Immature natural killer cell (primary cell): Measurements from ENCODE around the gene FBXO8. TPM values are rescaled to one million over a fixed set of nuclear protein-coding genes. Genes with fewer than 3 reads are reported as not detected.
"Not testable (repeated sequence)": the region's sequence is repeated elsewhere in the genome, so short reads cannot be mapped to it uniquely, and the experiment has no call there.

ENCODE experiments used
- DNase-seq, 3 donors: peaks; one replicate each; pipeline ENCODE4 v3.0.0; 2022; ENCODE audit warnings: mixed read lengths in 1 of 3
- H3K27ac Mint-ChIP-seq, 6 donors: one replicate each; pipeline ENCODE4 v1.8.0; 2020; ENCODE audit warnings: mixed read lengths in 6 of 6, mild to moderate bottlenecking in 5 of 6, inconsistent platforms in 4 of 6, moderate library complexity in 3 of 6
- H3K27me3 Mint-ChIP-seq, 3 donors: one replicate each; pipeline ENCODE4 v1.8.0; 2020 to 2021; ENCODE audit warnings: low read depth in 3 of 3, mild to moderate bottlenecking in 3 of 3, mixed read lengths in 3 of 3, moderate library complexity in 3 of 3, inconsistent platforms in 1 of 3
- H3K36me3 Mint-ChIP-seq, 3 donors: one replicate each; pipeline ENCODE4 v1.8.0; 2020; ENCODE audit warnings: mixed read lengths in 3 of 3, inconsistent platforms in 2 of 3, mild to moderate bottlenecking in 2 of 3
- H3K4me1 Mint-ChIP-seq, 2 donors: one replicate each; pipeline ENCODE4 v1.8.0; 2020; ENCODE audit warnings: inconsistent platforms in 2 of 2, mild to moderate bottlenecking in 2 of 2, mixed read lengths in 2 of 2, moderate library complexity in 1 of 2
- H3K4me3 Mint-ChIP-seq, 5 donors: one replicate each; pipeline ENCODE4 v1.8.0; 2020; ENCODE audit warnings: mild to moderate bottlenecking in 5 of 5, mixed read lengths in 5 of 5, inconsistent platforms in 3 of 5, moderate library complexity in 3 of 5
- H3K9me3 Mint-ChIP-seq, 6 donors: one replicate each; pipeline ENCODE4 v1.8.0; 2020; ENCODE audit warnings: mild to moderate bottlenecking in 6 of 6, mixed read lengths in 6 of 6, inconsistent platforms in 4 of 6, moderate library complexity in 3 of 6
- polyA plus RNA-seq, 3 donors: library from polyadenylated mRNA; unstranded; fragments of 300-500 nt; fragmentation: Illumina TruSeq; gene quantifications; one replicate each; pipeline ENCODE4 v1.2.3, GENCODE V29; 2021

FBXO8 gene
- polyA plus RNA-seq, 3 donors from 2014 or later, result 8.3 to 28.1 (median 10.3) TPM

DNA sequence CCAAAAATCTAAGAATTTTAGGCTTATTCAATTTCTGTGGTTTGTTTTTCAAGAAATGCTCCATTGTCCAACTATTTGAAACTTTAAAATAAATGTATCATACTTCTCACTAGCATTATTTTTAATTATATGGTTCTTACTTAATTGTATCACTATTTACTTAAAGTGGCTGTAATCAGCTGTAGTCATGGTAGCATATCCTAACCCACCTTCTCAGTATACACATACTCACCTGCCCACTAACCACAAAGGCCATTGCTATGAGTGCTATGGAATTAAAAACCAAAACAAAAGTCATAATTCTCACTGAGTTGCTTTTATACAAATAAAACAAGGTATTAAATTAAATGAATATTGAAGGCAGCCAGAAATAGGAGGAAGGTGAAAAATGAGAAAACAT is 5.0 kb downstream of the FBXO8 start:
- no peak for DNase-seq
- peaks cover 0 to 6% (median 5%) of the 10 kb centered on the region in 3 donors for H3K27me3 Mint-ChIP-seq
- peak overlapping the region in 1 of 6 donors; percentile 35 for H3K27ac Mint-ChIP-seq
- H3K4me3 Mint-ChIP-seq, result no peak overlapping the region
- peaks cover 4 to 6% (median 5%) of the 10 kb centered on the region in 3 donors for H3K36me3 Mint-ChIP-seq
- H3K4me1 Mint-ChIP-seq, result peaks cover 32 to 82% of the 10 kb centered on the region in 2 donors
- H3K9me3 Mint-ChIP-seq, result no peaks in the 10 kb centered on the region

DNA sequence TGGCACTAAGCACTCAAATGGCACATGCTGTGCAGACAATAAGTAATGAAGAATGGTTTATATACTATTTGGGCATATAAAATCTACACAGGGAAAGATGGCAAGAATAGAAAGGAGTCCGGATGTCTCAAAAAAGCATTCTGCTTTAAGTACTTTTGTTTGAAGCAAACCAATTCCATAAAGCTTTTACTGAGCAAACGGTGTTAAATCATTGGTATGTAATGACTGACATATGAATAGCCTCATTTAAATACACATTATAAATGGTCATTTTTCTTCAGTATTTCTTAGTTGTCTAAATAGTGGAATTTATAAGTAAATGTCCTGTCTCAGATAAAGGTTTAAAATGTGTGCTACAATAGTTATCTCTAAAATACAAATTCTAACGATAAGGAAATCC is 6.0 kb downstream of the FBXO8 start:
- peak overlapping the region in 1 of 6 donors; percentile 53 for H3K27ac Mint-ChIP-seq
- peaks cover 4 to 6% (median 5%) of the 10 kb centered on the region in 3 donors for H3K36me3 Mint-ChIP-seq
- no peak overlapping the region for H3K4me3 Mint-ChIP-seq
- H3K4me1 Mint-ChIP-seq, result peaks cover 27 to 83% of the 10 kb centered on the region in 2 donors
- no peak for DNase-seq
- no peaks in the 10 kb centered on the region for H3K27me3 Mint-ChIP-seq
- H3K9me3 Mint-ChIP-seq, result no peaks in the 10 kb centered on the region

DNA sequence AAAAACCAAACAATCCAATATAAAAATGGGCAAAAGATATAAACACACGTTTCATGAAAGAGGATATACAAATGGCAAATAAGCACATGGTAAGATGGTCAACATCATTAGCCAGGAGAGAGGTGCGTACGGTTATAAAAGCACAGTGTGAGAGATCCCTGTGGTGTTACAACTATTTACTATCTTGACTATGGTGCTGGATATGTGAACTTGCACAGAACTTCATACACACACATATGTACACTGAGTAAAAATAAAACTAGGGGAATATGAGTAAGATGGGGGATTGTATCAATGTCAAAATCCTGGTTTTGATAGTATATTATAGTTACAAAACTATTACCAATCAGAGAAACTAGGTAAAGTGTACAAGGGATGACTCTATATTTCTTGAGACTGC is 8.4 kb downstream of the FBXO8 start:
- peaks cover 19 to 76% of the 10 kb centered on the region in 2 donors for H3K4me1 Mint-ChIP-seq
- peaks cover 4 to 6% (median 5%) of the 10 kb centered on the region in 3 donors for H3K36me3 Mint-ChIP-seq
- DNase-seq, result no peak
- H3K9me3 Mint-ChIP-seq, result no peaks in the 10 kb centered on the region
- no peak overlapping the region for H3K4me3 Mint-ChIP-seq
- H3K27me3 Mint-ChIP-seq, result peaks cover 0 to 2% (median 0%) of the 10 kb centered on the region in 3 donors
- H3K27ac Mint-ChIP-seq, result no peak overlapping the region

DNA sequence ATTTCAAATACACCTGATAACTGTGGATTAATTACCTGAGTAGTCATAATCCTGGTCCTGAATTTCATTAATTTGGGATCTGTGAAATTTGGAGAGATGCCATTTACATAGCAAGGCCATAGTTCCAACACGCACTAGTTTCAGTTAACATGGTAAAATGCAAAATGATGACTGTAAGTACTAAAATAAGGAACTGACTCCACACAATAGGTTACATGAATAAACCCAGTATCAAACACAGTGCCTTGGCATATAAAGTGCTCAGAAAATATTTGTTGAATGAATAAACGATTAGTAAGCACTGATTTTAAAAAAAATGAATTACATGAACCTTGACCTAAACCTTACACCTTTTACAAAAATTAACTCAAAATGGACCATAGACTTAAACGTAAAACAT is 9.0 kb downstream of the FBXO8 start:
- H3K27ac Mint-ChIP-seq, result no peak overlapping the region
- H3K9me3 Mint-ChIP-seq, result no peaks in the 10 kb centered on the region
- H3K4me1 Mint-ChIP-seq, result peaks cover 14 to 69% of the 10 kb centered on the region in 2 donors
- no peak overlapping the region for H3K4me3 Mint-ChIP-seq
- H3K36me3 Mint-ChIP-seq, result peaks cover 3 to 5% (median 4%) of the 10 kb centered on the region in 3 donors
- H3K27me3 Mint-ChIP-seq, result peaks cover 0 to 2% (median 0%) of the 10 kb centered on the region in 3 donors
- no peak for DNase-seq

GRCh38 chr4:174273930-174274329 is 9.5 kb downstream of the FBXO8 start:
- Mint-ChIP-seq H3K9me3 (no peaks in the 10 kb centered on the region), H3K36me3 (peaks cover 0 to under 1% (median 0%) of the 10 kb centered on the region in 3 donors), H3K4me1 (peaks cover 13 to 64% of the 10 kb centered on the region in 2 donors), H3K4me3 (no peak overlapping the region), H3K27me3 (peaks cover 0 to 2% (median 0%) of the 10 kb centered on the region in 3 donors), H3K27ac (no peak overlapping the region)
- no peak for DNase-seq

DNA sequence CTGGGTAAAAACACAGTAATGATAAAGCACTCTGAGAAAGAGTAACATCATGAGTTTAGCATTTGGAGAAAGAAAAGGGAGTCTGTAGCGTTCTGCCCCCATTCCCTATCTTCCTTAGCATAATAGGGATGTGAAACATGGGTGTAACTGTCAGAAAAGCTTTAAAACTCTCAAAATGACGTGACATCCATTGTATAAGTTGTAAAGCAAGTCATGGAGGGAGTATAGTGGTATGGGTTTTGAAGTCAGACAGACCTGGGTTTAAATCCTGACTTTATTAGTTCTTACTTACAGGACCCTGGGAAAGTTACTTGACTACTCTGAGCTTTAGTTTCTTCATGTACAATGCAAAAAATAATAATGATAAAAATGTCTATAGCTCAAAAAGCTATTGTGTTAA is 17.1 kb downstream of the FBXO8 start:
- no peak overlapping the region for H3K27ac Mint-ChIP-seq
- no peak for DNase-seq
- H3K36me3 Mint-ChIP-seq, result peaks cover 0 to 6% (median 0%) of the 10 kb centered on the region in 3 donors
- H3K4me3 Mint-ChIP-seq, result no peak overlapping the region
- H3K9me3 Mint-ChIP-seq, result no peaks in the 10 kb centered on the region
- peaks cover 13 to 24% of the 10 kb centered on the region in 2 donors for H3K4me1 Mint-ChIP-seq
- peaks cover 0 to 2% (median 0%) of the 10 kb centered on the region in 3 donors for H3K27me3 Mint-ChIP-seq

GRCh38 chr4:174265916-174266315 is 17.6 kb downstream of the FBXO8 start:
- peaks cover 8 to 23% of the 10 kb centered on the region in 2 donors for H3K4me1 Mint-ChIP-seq
- H3K36me3 Mint-ChIP-seq, result peaks cover 0 to 6% (median 0%) of the 10 kb centered on the region in 3 donors
- H3K27ac Mint-ChIP-seq, result no peak overlapping the region
- no peak for DNase-seq
- peaks cover 0 to 2% (median 0%) of the 10 kb centered on the region in 3 donors for H3K27me3 Mint-ChIP-seq
- no peak overlapping the region for H3K4me3 Mint-ChIP-seq
- no peaks in the 10 kb centered on the region for H3K9me3 Mint-ChIP-seq

DNA sequence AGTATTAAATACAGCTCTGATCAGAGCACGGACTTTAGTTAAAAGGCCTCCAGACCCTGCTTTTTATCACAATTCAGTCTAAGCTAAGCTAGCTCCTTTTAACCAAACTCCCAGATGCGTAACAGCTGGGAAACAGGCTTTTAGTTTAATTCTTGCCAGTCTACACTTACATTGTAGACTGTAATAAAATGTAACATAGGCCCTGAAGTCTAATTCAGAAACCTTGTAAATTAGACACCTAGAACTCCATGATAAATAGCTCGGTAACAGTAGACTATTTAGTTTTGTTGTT is 20.1 kb downstream of the FBXO8 start:
- Mint-ChIP-seq H3K27ac (no peak overlapping the region), H3K4me1 (peaks cover 6 to 30% of the 10 kb centered on the region in 2 donors), H3K27me3 (no peaks in the 10 kb centered on the region), H3K36me3 (peaks cover 0 to 6% (median 0%) of the 10 kb centered on the region in 3 donors), H3K4me3 (no peak overlapping the region), H3K9me3 (no peaks in the 10 kb centered on the region)
- no peak for DNase-seq

GRCh38 chr4:174262624-174263444 is 20.6 kb downstream of the FBXO8 start:
- no peaks in the 10 kb centered on the region for H3K9me3 Mint-ChIP-seq
- H3K27ac Mint-ChIP-seq, result no peak overlapping the region
- DNase-seq, result no peak
- no peak overlapping the region for H3K4me3 Mint-ChIP-seq
- no peaks in the 10 kb centered on the region for H3K27me3 Mint-ChIP-seq
- H3K4me1 Mint-ChIP-seq, result peaks cover 6 to 30% of the 10 kb centered on the region in 2 donors
- H3K36me3 Mint-ChIP-seq, result peaks cover 0 to 6% (median 0%) of the 10 kb centered on the region in 3 donors

DNA sequence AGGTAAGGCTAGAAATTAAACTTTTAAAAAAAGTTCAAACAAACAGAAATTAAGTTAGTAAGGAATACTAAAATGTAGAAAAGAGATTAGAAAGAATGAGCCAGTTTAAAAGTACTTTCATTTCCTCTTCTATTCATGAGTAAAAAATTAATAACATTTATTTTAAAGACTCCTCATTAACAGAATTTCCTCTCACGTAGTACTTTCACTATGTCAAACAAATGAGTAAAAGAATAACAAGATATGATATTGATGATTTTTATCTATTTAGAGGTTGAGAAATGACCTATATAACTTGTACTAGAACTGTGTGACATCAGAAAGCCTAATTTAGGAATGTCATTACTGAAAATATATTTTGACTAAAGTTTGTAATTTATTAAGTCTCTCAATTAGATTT is 22.0 kb downstream of the FBXO8 start:
- DNase-seq, H3K27ac Mint-ChIP-seq, H3K9me3 Mint-ChIP-seq, H3K4me3 Mint-ChIP-seq, H3K27me3 Mint-ChIP-seq: not testable (repeated sequence)
- peaks cover 0 to 12% (median 0%) of the 10 kb centered on the region in 3 donors for H3K36me3 Mint-ChIP-seq
- peaks cover 6 to 30% of the 10 kb centered on the region in 2 donors for H3K4me1 Mint-ChIP-seq

DNA sequence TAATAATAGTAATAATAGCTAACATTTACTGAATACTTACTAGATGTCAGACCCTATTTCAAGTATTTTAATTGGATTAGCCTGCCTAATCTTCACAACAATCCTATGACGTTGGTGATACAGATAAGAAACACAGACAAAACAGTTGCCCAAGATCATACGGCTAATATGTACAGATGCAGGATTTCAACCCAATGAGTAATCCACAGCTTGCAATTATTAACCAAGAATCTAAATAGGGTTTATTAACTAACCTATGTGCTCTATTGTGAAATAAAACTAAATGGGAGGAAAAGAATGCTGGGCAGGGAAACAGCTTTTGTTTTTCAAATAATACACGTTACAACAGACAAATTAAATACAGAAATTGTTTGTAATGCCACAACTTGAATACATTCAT is 23.4 kb downstream of the FBXO8 start:
- no peak overlapping the region for H3K27ac Mint-ChIP-seq
- DNase-seq, result no peak
- no peaks in the 10 kb centered on the region for H3K27me3 Mint-ChIP-seq
- peaks cover 0 to 16% (median 0%) of the 10 kb centered on the region in 3 donors for H3K36me3 Mint-ChIP-seq
- H3K4me1 Mint-ChIP-seq, result peaks cover 6 to 30% of the 10 kb centered on the region in 2 donors
- no peak overlapping the region for H3K4me3 Mint-ChIP-seq
- no peaks in the 10 kb centered on the region for H3K9me3 Mint-ChIP-seq

DNA sequence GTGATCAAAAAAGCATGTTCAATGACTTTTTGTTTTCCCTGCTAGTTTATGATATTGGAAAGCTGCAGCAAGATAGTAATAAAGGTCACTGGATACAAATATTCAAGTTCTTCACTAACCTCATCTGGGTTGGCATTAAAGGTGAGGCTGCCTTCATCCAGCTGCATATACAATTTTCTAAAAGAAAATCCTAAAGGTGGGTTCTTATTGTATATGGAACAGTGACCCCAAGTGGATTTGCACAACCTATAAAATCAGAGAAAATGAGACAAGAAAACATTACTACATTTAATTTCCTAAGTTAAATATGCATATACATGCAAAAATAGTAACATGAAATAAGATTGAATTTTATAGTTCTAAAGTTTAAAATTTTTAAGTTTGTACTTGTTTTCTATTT is 23.9 kb downstream of the FBXO8 start:
- no peak for DNase-seq
- Mint-ChIP-seq H3K27me3 (no peaks in the 10 kb centered on the region), H3K4me1 (peaks cover 3 to 26% of the 10 kb centered on the region in 2 donors), H3K4me3 (no peak overlapping the region), H3K36me3 (peaks cover 0 to 16% (median 0%) of the 10 kb centered on the region in 3 donors), H3K9me3 (no peaks in the 10 kb centered on the region), H3K27ac (no peak overlapping the region)

- Mint-ChIP-seq H3K4me3 (no peak overlapping the region), H3K36me3 (peaks cover 0 to 15% (median 0%) of the 10 kb centered on the region in 3 donors), H3K27ac (no peak overlapping the region), H3K9me3 (no peaks in the 10 kb centered on the region), H3K4me1 (peaks cover 2 to 23% of the 10 kb centered on the region in 2 donors), H3K27me3 (no peaks in the 10 kb centered on the region)
- no peak for DNase-seq
Measured at GRCh38 chr4:174256277-174256713, 27.2 kb downstream of the FBXO8 start.

DNA sequence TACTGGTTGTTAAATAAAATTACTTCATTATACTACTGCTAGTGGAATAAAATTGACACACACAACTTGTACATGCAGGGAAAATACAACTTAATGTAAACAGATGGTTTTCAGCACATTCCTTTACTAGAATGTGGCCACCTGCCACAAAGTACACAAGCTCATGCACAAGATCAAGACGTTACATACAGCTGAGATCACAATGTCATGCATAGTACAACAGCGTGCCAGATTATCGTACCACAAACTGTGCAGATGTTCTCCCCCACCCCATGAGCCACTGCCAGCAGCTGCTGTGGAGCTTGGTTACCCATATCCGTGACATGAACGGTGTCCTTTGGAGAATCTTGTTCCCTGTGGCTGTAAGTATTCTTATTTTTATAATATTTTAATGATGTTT is 27.7 kb downstream of the FBXO8 start:
- H3K4me1 Mint-ChIP-seq, result peaks cover 2 to 18% of the 10 kb centered on the region in 2 donors
- H3K36me3 Mint-ChIP-seq, result peaks cover 0 to 15% (median 0%) of the 10 kb centered on the region in 3 donors
- H3K9me3 Mint-ChIP-seq, result no peaks in the 10 kb centered on the region
- no peaks in the 10 kb centered on the region for H3K27me3 Mint-ChIP-seq
- no peak overlapping the region for H3K27ac Mint-ChIP-seq
- no peak for DNase-seq
- H3K4me3 Mint-ChIP-seq, result no peak overlapping the region
